Caco-2 (cell line): Measurements from ENCODE around the gene UTS2. TPM values are rescaled to one million over a fixed set of nuclear protein-coding genes. Genes with fewer than 3 reads are reported as not detected.

Experiments used
- BruUV-seq: library from RNA; stranded (reverse); fragments of 400-500 nt; replicated peaks from 2 replicates; lab custom pipeline; 2021; lab: Mats Ljungman, UMichigan
- CTCF ChIA-PET: fragments of 300-600 bp; sonication (Branson Sonifier 250); formaldehyde crosslinking; loops from one replicate; lab custom pipeline; 2022; ENCODE audit warnings: antibody characterized with exemption; lab: Charles Lee
- POLR2A ChIA-PET: fragments of 300-600 bp; sonication (Branson Sonifier 250); formaldehyde crosslinking; loops from one replicate; lab custom pipeline; 2022; ENCODE audit warnings: antibody characterized with exemption; lab: Charles Lee
- DNase-seq, 2 experiments: peaks; one replicate each; pipeline versions ENCODE4 v3.0.0 to v3.0.0-alpha.2; 2020 to 2022
- H3K27me3 ChIP-seq: replicated peaks from 2 replicates; pipeline ENCODE4 v1.6.0; 2011; ENCODE audit warnings: low read length; ENCODE audit not compliant: control insufficient read depth, insufficient read depth
- H3K36me3 ChIP-seq: 2 replicates; pipeline ENCODE4 v1.5.1; 2011; ENCODE audit warnings: low read length; ENCODE audit not compliant: control insufficient read depth, insufficient read depth
- H3K4me1 ChIP-seq: fragments of 250-450 bp; sonication (Bioruptor Pico); 2 replicates; pipeline ENCODE4 v1.5.1; 2020; ENCODE audit warnings: mild to moderate bottlenecking
- H3K4me3 ChIP-seq: 2 replicates; pipeline ENCODE4 v1.5.1; 2011; ENCODE audit warnings: low read depth, mild to moderate bottlenecking, control low read depth, low read length
- H3K9me3 ChIP-seq: fragments of 250-450 bp; sonication (Bioruptor Pico); 2 replicates; pipeline ENCODE4 v1.5.1; 2020; ENCODE audit warnings: mild to moderate bottlenecking, moderate library complexity
- H3K27ac Mint-ChIP-seq: one replicate; pipeline ENCODE4 v1.8.0; 2022; ENCODE audit warnings: mixed read lengths; ENCODE audit not compliant: unreplicated experiment
- H3K27me3 Mint-ChIP-seq: one replicate; pipeline ENCODE4 v1.8.0; 2022; ENCODE audit warnings: mixed read lengths; ENCODE audit not compliant: insufficient read depth, unreplicated experiment
- H3K36me3 Mint-ChIP-seq: one replicate; pipeline ENCODE4 v1.8.0; 2022; ENCODE audit warnings: mild to moderate bottlenecking, mixed read lengths; ENCODE audit not compliant: insufficient read depth, unreplicated experiment
- H3K4me1 Mint-ChIP-seq: one replicate; pipeline ENCODE4 v1.8.0; 2022; ENCODE audit warnings: low read depth, mixed read lengths; ENCODE audit not compliant: unreplicated experiment
- H3K4me3 Mint-ChIP-seq: one replicate; pipeline ENCODE4 v1.8.0; 2022; ENCODE audit warnings: mild to moderate bottlenecking, moderate library complexity, mixed read lengths; ENCODE audit not compliant: unreplicated experiment
- H3K9me3 Mint-ChIP-seq: one replicate; pipeline ENCODE4 v1.8.0; 2022; ENCODE audit warnings: mixed read lengths; ENCODE audit not compliant: unreplicated experiment
- intact Hi-C: fragments of 100-400 bp; cut with micrococcal nuclease; formaldehyde crosslinking; loops from one replicate; pipeline ENCODE4 v1.10.0; 2022; ENCODE audit not compliant: unreplicated experiment
- total RNA-seq: library from RNA; stranded (reverse); gene quantifications from 2 replicates; pipeline ENCODE4 v1.2.3, GENCODE V29; 2022
- TF ChIP-seq, protein P1 (sequence below), 2 experiments: fragments of 200-600 bp in 1 of 2; IDR thresholded peaks; 1 replicate in 1 of 2; 2 replicates in 1 of 2; pipeline versions ENCODE4 v1.5.1 to v1.8.0; 2011 to 2022; ENCODE audit warnings: antibody characterized with exemption in 1 of 2, control low read depth in 1 of 2, inconsistent platforms in 1 of 2, low read depth in 1 of 2, low read length in 1 of 2, mild to moderate bottlenecking in 1 of 2, moderate library complexity in 1 of 2; ENCODE audit not compliant: insufficient read depth in 1 of 2, severe bottlenecking in 1 of 2, unreplicated experiment in 1 of 2

Gene UTS2
- total RNA-seq, 1 experiment from 2014 or later = 10.8 TPM

DNA sequence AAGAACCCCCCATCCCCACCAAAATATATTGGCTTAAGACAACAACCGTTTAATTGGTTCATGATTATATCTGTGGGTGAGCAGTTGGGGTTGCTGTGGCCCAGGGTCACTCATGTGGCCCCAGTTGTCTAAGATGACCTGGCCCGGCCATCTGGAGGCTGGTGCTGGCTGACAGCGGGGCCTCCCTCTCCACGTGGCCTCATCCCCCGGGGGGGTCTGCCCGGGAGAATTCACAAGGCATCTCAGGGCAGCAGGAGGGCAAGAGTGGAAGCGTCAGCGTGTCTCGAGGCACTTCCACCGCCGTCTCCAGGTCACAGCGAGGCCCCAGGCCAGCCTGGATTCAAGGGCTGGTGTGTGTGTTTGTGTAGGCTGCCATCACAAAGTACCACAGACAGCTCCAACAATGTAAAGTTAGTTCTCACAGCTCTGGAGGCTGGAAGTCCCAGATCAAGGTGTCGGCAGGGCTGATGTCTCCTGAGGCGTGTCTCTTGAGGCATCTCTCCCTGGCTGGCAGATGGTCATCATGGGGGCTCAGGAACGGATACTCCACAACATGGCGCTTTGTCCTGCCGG, 11.0 kb upstream of the UTS2 start:
- Mint-ChIP-seq H3K27ac (no peak overlapping the region), H3K9me3 (no peaks in the 10 kb centered on the region), H3K4me3 (no peak overlapping the region), H3K36me3 (no peaks in the 10 kb centered on the region), H3K4me1 (peaks cover 5% of the 10 kb centered on the region), H3K27me3 (no peaks in the 10 kb centered on the region)
- no peak for DNase-seq
- H3K4me1 ChIP-seq = no peaks in the 10 kb centered on the region
- BruUV-seq = no TSS peak
- no peaks in the 10 kb centered on the region for H3K9me3 ChIP-seq
- TF ChIP-seq, protein P1, sequence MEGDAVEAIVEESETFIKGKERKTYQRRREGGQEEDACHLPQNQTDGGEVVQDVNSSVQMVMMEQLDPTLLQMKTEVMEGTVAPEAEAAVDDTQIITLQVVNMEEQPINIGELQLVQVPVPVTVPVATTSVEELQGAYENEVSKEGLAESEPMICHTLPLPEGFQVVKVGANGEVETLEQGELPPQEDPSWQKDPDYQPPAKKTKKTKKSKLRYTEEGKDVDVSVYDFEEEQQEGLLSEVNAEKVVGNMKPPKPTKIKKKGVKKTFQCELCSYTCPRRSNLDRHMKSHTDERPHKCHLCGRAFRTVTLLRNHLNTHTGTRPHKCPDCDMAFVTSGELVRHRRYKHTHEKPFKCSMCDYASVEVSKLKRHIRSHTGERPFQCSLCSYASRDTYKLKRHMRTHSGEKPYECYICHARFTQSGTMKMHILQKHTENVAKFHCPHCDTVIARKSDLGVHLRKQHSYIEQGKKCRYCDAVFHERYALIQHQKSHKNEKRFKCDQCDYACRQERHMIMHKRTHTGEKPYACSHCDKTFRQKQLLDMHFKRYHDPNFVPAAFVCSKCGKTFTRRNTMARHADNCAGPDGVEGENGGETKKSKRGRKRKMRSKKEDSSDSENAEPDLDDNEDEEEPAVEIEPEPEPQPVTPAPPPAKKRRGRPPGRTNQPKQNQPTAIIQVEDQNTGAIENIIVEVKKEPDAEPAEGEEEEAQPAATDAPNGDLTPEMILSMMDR (IDR thresholded peaks at IDR 0.05; ENCODE audit: insufficient read depth in 1 of 2, low read depth in 1 of 2, low read length in 1 of 2, severe bottlenecking in 1 of 2, unreplicated experiment in 1 of 2) = no peak
- intact Hi-C loops = no loop called here
- H3K4me3 ChIP-seq = no peak overlapping the region
- H3K27me3 ChIP-seq = no peaks in the 10 kb centered on the region
- ChIA-PET POLR2A (no interaction called here), CTCF (no interaction called here)
- H3K36me3 ChIP-seq = no peaks in the 10 kb centered on the region

- TF ChIP-seq, protein P1 (IDR thresholded peaks at IDR 0.05; ENCODE audit: insufficient read depth in 1 of 2, low read depth in 1 of 2, low read length in 1 of 2, severe bottlenecking in 1 of 2, unreplicated experiment in 1 of 2) = no peak
- no peaks in the 10 kb centered on the region for H3K36me3 ChIP-seq
- no TSS peak for BruUV-seq
Measured at GRCh38 chr1:7862211-7863060, 9.6 kb upstream of the UTS2 start.

GRCh38 chr1:7861452-7861851, 8.6 kb upstream of the UTS2 start:
- H3K27me3 Mint-ChIP-seq = no peaks in the 10 kb centered on the region
- TF ChIP-seq, protein P1 (IDR thresholded peaks at IDR 0.05; ENCODE audit: insufficient read depth in 1 of 2, low read depth in 1 of 2, low read length in 1 of 2, severe bottlenecking in 1 of 2, unreplicated experiment in 1 of 2) = no peak
- no TSS peak for BruUV-seq
- H3K9me3 ChIP-seq = no peaks in the 10 kb centered on the region
- ChIA-PET POLR2A (no interaction called here), CTCF (no interaction called here)
- H3K36me3 ChIP-seq = no peaks in the 10 kb centered on the region
- no peaks in the 10 kb centered on the region for H3K27me3 ChIP-seq
- peaks cover 5% of the 10 kb centered on the region for H3K4me1 Mint-ChIP-seq
- no peak overlapping the region for H3K27ac Mint-ChIP-seq
- H3K4me3 ChIP-seq = no peak overlapping the region
- no peaks in the 10 kb centered on the region for H3K4me1 ChIP-seq
- H3K9me3 Mint-ChIP-seq = no peaks in the 10 kb centered on the region
- intact Hi-C loops = no loop called here
- DNase-seq = no peak
- H3K4me3 Mint-ChIP-seq = no peak overlapping the region
- H3K36me3 Mint-ChIP-seq = no peaks in the 10 kb centered on the region

More at GRCh38 chr1:7862211-7863060, 9.6 kb upstream of the UTS2 start:
- H3K4me3 ChIP-seq = no peak overlapping the region
- intact Hi-C loops = no loop called here
- peaks cover 5% of the 10 kb centered on the region for H3K4me1 Mint-ChIP-seq
- no peak overlapping the region for H3K4me3 Mint-ChIP-seq
- no peaks in the 10 kb centered on the region for H3K27me3 Mint-ChIP-seq
- H3K9me3 Mint-ChIP-seq = no peaks in the 10 kb centered on the region
- DNase-seq = no peak
- POLR2A ChIA-PET = no interaction called here
- no peak overlapping the region for H3K27ac Mint-ChIP-seq
- H3K36me3 Mint-ChIP-seq = no peaks in the 10 kb centered on the region
- H3K9me3 ChIP-seq = no peaks in the 10 kb centered on the region
- CTCF ChIA-PET = no interaction called here
- no peaks in the 10 kb centered on the region for H3K4me1 ChIP-seq
- no peaks in the 10 kb centered on the region for H3K27me3 ChIP-seq
